Measurements from ENCODE around the gene JOSD1. TPM values are rescaled to one million over a fixed set of nuclear protein-coding genes. Genes with fewer than 3 reads are reported as not detected.

JOSD1 gene
- total and polyA plus RNA-seq, 4 donors: 17.8 to 64.0 (median 43.8) TPM

- WGBS, 2 donors: 95 to 97% methylated on average over 20 of the region's 20 CpGs
- ATAC-seq (ENCODE audit: insufficient read depth, low FRiP score) (no peak), DNase-seq (no peak)
- no peak for TF ChIP-seq CTCF (IDR thresholded peaks at IDR 0.05; ENCODE audit: control extremely low read depth, extremely low read depth)
- Histone ChIP-seq H3K36me3 (ENCODE audit: control insufficient read depth in 4 of 4, insufficient read depth in 4 of 4, low read length in 4 of 4) (peaks cover 17 to 81% (median 56%) of the 10 kb centered on the region in 4 donors), H3K9me3 (ENCODE audit: control insufficient read depth in 4 of 4, insufficient read depth in 3 of 4, low read length in 3 of 4) (no peaks in the 10 kb centered on the region), H3K27me3 (ENCODE audit: control insufficient read depth in 3 of 3, insufficient read depth in 3 of 3, low read length in 2 of 3) (no peaks in the 10 kb centered on the region), H3K4me3 (no peak overlapping the region), H3K4me1 (ENCODE audit: control insufficient read depth in 5 of 5, insufficient read depth in 5 of 5, low read length in 5 of 5) (no peaks in the 10 kb centered on the region), H3K27ac (ENCODE audit: low read depth in 1 of 2, low read length in 1 of 2) (no peak overlapping the region), H3K9ac (ENCODE audit: insufficient read depth in 1 of 2, low read length in 2 of 2) (no peak overlapping the region)
These were observed 38.7 kb upstream of the JOSD1 start for GRCh38 chr22:38739300-38740055.

- 96% methylated on average over 18 of the region's 18 CpGs for WGBS, 2 donors
- ATAC-seq (ENCODE audit: insufficient read depth, low FRiP score) (no peak), DNase-seq (no peak)
- Histone ChIP-seq H3K36me3 (ENCODE audit: control insufficient read depth in 4 of 4, insufficient read depth in 4 of 4, low read length in 4 of 4) (peaks cover 17 to 86% (median 57%) of the 10 kb centered on the region in 4 donors), H3K9me3 (ENCODE audit: control insufficient read depth in 4 of 4, insufficient read depth in 3 of 4, low read length in 3 of 4) (no peaks in the 10 kb centered on the region), H3K4me1 (ENCODE audit: control insufficient read depth in 5 of 5, insufficient read depth in 5 of 5, low read length in 5 of 5) (no peaks in the 10 kb centered on the region), H3K4me3 (no peak overlapping the region), H3K27me3 (ENCODE audit: control insufficient read depth in 3 of 3, insufficient read depth in 3 of 3, low read length in 2 of 3) (no peaks in the 10 kb centered on the region), H3K27ac (ENCODE audit: low read depth in 1 of 2, low read length in 1 of 2) (no peak overlapping the region), H3K9ac (ENCODE audit: insufficient read depth in 1 of 2, low read length in 2 of 2) (no peak overlapping the region)
- no peak for TF ChIP-seq CTCF (IDR thresholded peaks at IDR 0.05; ENCODE audit: control extremely low read depth, extremely low read depth)
These were observed 37.8 kb upstream of the JOSD1 start for GRCh38 chr22:38738475-38739070.

- 78 to 82% methylated on average over 21 of the region's 21 CpGs for WGBS, 2 donors
- no peak for TF ChIP-seq CTCF (IDR thresholded peaks at IDR 0.05; ENCODE audit: control extremely low read depth, extremely low read depth)
- no peaks in the 10 kb centered on the region for H3K9me3 ChIP-seq (ENCODE audit: control insufficient read depth in 4 of 4, insufficient read depth in 3 of 4, low read length in 3 of 4)
- peaks cover 13 to 80% (median 55%) of the 10 kb centered on the region in 4 donors for H3K36me3 ChIP-seq (ENCODE audit: control insufficient read depth in 4 of 4, insufficient read depth in 4 of 4, low read length in 4 of 4)
- no peak overlapping the region for H3K27ac ChIP-seq (ENCODE audit: low read depth in 1 of 2, low read length in 1 of 2)
- H3K27me3 ChIP-seq (ENCODE audit: control insufficient read depth in 3 of 3, insufficient read depth in 3 of 3, low read length in 2 of 3): no peaks in the 10 kb centered on the region
- H3K9ac ChIP-seq (ENCODE audit: insufficient read depth in 1 of 2, low read length in 2 of 2): no peak overlapping the region
- no peak for DNase-seq
- no peaks in the 10 kb centered on the region for H3K4me1 ChIP-seq (ENCODE audit: control insufficient read depth in 5 of 5, insufficient read depth in 5 of 5, low read length in 5 of 5)
- ATAC-seq (ENCODE audit: insufficient read depth, low FRiP score): no peak
- no peak overlapping the region for H3K4me3 ChIP-seq
These were observed 36.7 kb upstream of the JOSD1 start for GRCh38 chr22:38737302-38738060.

All from lung (tissue), 12 donors.